HEK293T (cell line): ENCODE measurements around the gene VSTM4.

ENCODE experiments used
- CTCF ChIA-PET: fragments of 350-600 bp; formaldehyde crosslinking; extraction: SDS; loops from one replicate; lab custom pipeline; 2021; ENCODE audit warnings: antibody characterized with exemption, inconsistent platforms; lab: Yijun Ruan, JAX
- POLR2A ChIA-PET: fragments of 350-600 bp; formaldehyde crosslinking; extraction: SDS; loops from one replicate; lab custom pipeline; 2020; ENCODE audit warnings: antibody characterized with exemption, inconsistent platforms; lab: Yijun Ruan, JAX
- DNase-seq: peaks from one replicate; pipeline ENCODE4 v3.0.0; 2012; ENCODE audit warnings: mixed read lengths; ENCODE audit errors: extremely low spot score
- ARNT ChIP-seq: fragments of 450-650 bp; IDR thresholded peaks from 2 replicates; pipeline ENCODE4 v1.6.1; 2017; ENCODE audit warnings: mild to moderate bottlenecking
- BHLHE40 ChIP-seq: fragments of 450-650 bp; IDR thresholded peaks from 2 replicates; pipeline ENCODE4 v1.6.1; 2016; ENCODE audit warnings: mild to moderate bottlenecking, moderate library complexity, borderline replicate concordance
- CTBP1 ChIP-seq: fragments of 450-650 bp; IDR thresholded peaks from 2 replicates; pipeline ENCODE4 v1.6.1; 2016; ENCODE audit warnings: borderline replicate concordance
- ELF4 ChIP-seq: fragments of 450-650 bp; IDR thresholded peaks from 2 replicates; pipeline ENCODE4 v1.6.1; 2017; ENCODE audit warnings: antibody characterized with exemption
- FOXA1 ChIP-seq: fragments of 450-650 bp; IDR thresholded peaks from 2 replicates; pipeline ENCODE4 v1.6.1; 2016; ENCODE audit warnings: mild to moderate bottlenecking
- FOXK2 ChIP-seq: fragments of 450-650 bp; IDR thresholded peaks from 2 replicates; pipeline ENCODE4 v1.6.1; 2016; ENCODE audit warnings: mild to moderate bottlenecking
- FOXM1 ChIP-seq: fragments of 450-650 bp; IDR thresholded peaks from 2 replicates; pipeline ENCODE4 v1.6.1; 2017; ENCODE audit warnings: mild to moderate bottlenecking, borderline replicate concordance
- HDGF ChIP-seq: fragments of 450-650 bp; IDR thresholded peaks from 2 replicates; pipeline ENCODE4 v1.6.1; 2017; ENCODE audit warnings: antibody characterized with exemption, borderline replicate concordance
- L3MBTL2 ChIP-seq: fragments of 450-650 bp; conservative IDR thresholded peaks from 2 replicates; pipeline ENCODE4 v1.6.1; 2016; ENCODE audit warnings: mild to moderate bottlenecking
- LEF1 ChIP-seq: fragments of 450-650 bp; IDR thresholded peaks from 2 replicates; pipeline ENCODE4 v1.6.1; 2017; ENCODE audit warnings: mild to moderate bottlenecking, borderline replicate concordance
- NFRKB ChIP-seq: fragments of 450-650 bp; IDR thresholded peaks from 2 replicates; pipeline ENCODE4 v1.6.1; 2016; ENCODE audit warnings: mild to moderate bottlenecking, moderate library complexity
- SP1 ChIP-seq: fragments of 450-650 bp; IDR thresholded peaks from 2 replicates; pipeline ENCODE4 v1.6.1; 2017
- SUZ12 ChIP-seq: fragments of 450-650 bp; IDR thresholded peaks from 2 replicates; pipeline ENCODE4 v1.6.1; 2016; ENCODE audit warnings: mild to moderate bottlenecking
- TARDBP ChIP-seq: fragments of 450-650 bp; IDR thresholded peaks from 2 replicates; pipeline ENCODE4 v1.6.1; 2016
- ZNF384 ChIP-seq: fragments of 450-650 bp; IDR thresholded peaks from 2 replicates; pipeline ENCODE4 v1.6.1; 2016
- TF ChIP-seq, protein P1 (sequence below): fragments of 450-650 bp; IDR thresholded peaks from 2 replicates; pipeline ENCODE4 v1.6.1; 2016

VSTM4 gene

GRCh38 chr10:49053053-49053997, 62.0 kb downstream of the VSTM4 start:
- DNase-seq, result no peak
- TF ChIP-seq HDGF, result no peak
- TF ChIP-seq ARNT, result no peak
- TF ChIP-seq L3MBTL2, result no peak
- TF ChIP-seq FOXA1, result no peak
- no peak for TF ChIP-seq SUZ12
- no peak for TF ChIP-seq FOXM1
- TF ChIP-seq, protein P1, sequence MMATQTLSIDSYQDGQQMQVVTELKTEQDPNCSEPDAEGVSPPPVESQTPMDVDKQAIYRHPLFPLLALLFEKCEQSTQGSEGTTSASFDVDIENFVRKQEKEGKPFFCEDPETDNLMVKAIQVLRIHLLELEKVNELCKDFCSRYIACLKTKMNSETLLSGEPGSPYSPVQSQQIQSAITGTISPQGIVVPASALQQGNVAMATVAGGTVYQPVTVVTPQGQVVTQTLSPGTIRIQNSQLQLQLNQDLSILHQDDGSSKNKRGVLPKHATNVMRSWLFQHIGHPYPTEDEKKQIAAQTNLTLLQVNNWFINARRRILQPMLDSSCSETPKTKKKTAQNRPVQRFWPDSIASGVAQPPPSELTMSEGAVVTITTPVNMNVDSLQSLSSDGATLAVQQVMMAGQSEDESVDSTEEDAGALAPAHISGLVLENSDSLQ, result no peak
- no peak for TF ChIP-seq CTBP1
- no peak for TF ChIP-seq TARDBP
- TF ChIP-seq SP1, result no peak
- no peak for TF ChIP-seq LEF1
- no peak for TF ChIP-seq FOXK2
- TF ChIP-seq BHLHE40, result no peak
- TF ChIP-seq NFRKB, result no peak
- TF ChIP-seq ZNF384, result no peak
- ChIA-PET POLR2A (no interaction called here), CTCF (no interaction called here)

GRCh38 chr10:49052069-49052468, 63.3 kb downstream of the VSTM4 start:
- ChIA-PET CTCF (interaction anchor here (0.6 kb wide), 1 partner anchor 69 kb away, joined by 3 read pairs; no protein-coding TSS in a partner anchor), POLR2A (no interaction called here)
- no peak for DNase-seq
- TF ChIP-seq, protein P1, result no peak
- TF ChIP-seq LEF1, result no peak
- no peak for TF ChIP-seq FOXA1
- no peak for TF ChIP-seq ARNT
- no peak for TF ChIP-seq SUZ12
- no peak for TF ChIP-seq TARDBP
- TF ChIP-seq CTBP1, result no peak
- TF ChIP-seq HDGF, result no peak
- no peak for TF ChIP-seq ELF4
- TF ChIP-seq BHLHE40, result no peak
- no peak for TF ChIP-seq SP1
- TF ChIP-seq L3MBTL2, result no peak
- TF ChIP-seq NFRKB, result no peak
- TF ChIP-seq FOXK2, result no peak
- TF ChIP-seq ZNF384, result no peak
- no peak for TF ChIP-seq FOXM1

- ChIA-PET POLR2A (no interaction called here), CTCF (no interaction called here)
- no peak for DNase-seq
- TF ChIP-seq HDGF (no peak), FOXM1 (no peak), FOXK2 (no peak), SP1 (no peak), SUZ12 (no peak), ARNT (no peak), TARDBP (no peak), LEF1 (no peak), BHLHE40 (no peak), CTBP1 (no peak), ELF4 (no peak), ZNF384 (no peak), L3MBTL2 (no peak), NFRKB (no peak), FOXA1 (no peak)
- TF ChIP-seq, protein P1, result no peak
Measured at GRCh38 chr10:49050906-49051305, 64.4 kb downstream of the VSTM4 start.

GRCh38 chr10:49050366-49050765, 65.0 kb downstream of the VSTM4 start:
- no peak for TF ChIP-seq ELF4
- TF ChIP-seq SP1, result no peak
- no peak for TF ChIP-seq FOXM1
- TF ChIP-seq, protein P1, result no peak
- no peak for TF ChIP-seq ARNT
- TF ChIP-seq FOXA1, result no peak
- no peak for TF ChIP-seq HDGF
- TF ChIP-seq CTBP1, result no peak
- TF ChIP-seq ZNF384, result no peak
- no peak for TF ChIP-seq LEF1
- TF ChIP-seq BHLHE40, result no peak
- no peak for TF ChIP-seq TARDBP
- no peak for TF ChIP-seq NFRKB
- TF ChIP-seq L3MBTL2, result no peak
- ChIA-PET CTCF (no interaction called here), POLR2A (no interaction called here)
- DNase-seq, result no peak

DNA sequence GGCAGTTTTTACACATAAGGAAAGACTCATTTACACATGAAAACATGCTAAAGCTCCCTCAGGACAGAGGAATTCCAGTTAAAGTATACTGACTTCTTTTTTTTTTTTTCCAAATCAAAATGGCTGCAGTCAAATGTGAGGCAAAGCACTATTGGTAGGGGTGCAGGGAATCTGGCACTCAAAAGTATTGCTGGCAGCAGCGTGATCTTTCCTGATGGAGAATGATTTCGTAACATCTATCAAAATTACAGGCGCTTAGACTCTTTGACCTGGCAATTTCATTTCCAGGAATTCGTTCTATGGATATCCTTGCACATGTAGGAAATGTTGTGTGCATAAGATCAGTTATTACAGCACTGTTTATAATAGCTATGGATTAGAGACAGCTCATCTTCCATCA, 65.7 kb downstream of the VSTM4 start:
- CTCF ChIA-PET, result no interaction called here
- TF ChIP-seq FOXA1, result no peak
- no peak for TF ChIP-seq BHLHE40
- TF ChIP-seq ARNT, result no peak
- no peak for TF ChIP-seq SP1
- no peak for TF ChIP-seq CTBP1
- TF ChIP-seq ZNF384, result no peak
- no peak for TF ChIP-seq NFRKB
- TF ChIP-seq, protein P1, result no peak
- TF ChIP-seq TARDBP, result no peak
- no peak for TF ChIP-seq FOXK2
- TF ChIP-seq HDGF, result no peak
- no peak for TF ChIP-seq L3MBTL2
- TF ChIP-seq FOXM1, result no peak
- no peak for TF ChIP-seq LEF1
- TF ChIP-seq ELF4, result no peak
- TF ChIP-seq SUZ12, result no peak
- POLR2A ChIA-PET, result no interaction called here

More for the DNA sequence above, 65.7 kb downstream of the VSTM4 start:
- DNase-seq, result no peak
